RWPE2 (cell line): ENCODE data around the gene HEATR9.

ENCODE experiments used
- ATAC-seq: fragments of 200-7000 bp; cut with Tn5 transposase; 3 replicates; pipeline ENCODE4 v1.9.1; 2021; ENCODE audit warnings: low read depth
- DNase-seq: peaks from one replicate; pipeline ENCODE4 v3.0.0-alpha.2; 2020; ENCODE audit warnings: low spot score
- H3K27ac ChIP-seq: fragments of 450-650 bp; 2 replicates; pipeline ENCODE4 v1.5.1; 2017; ENCODE audit warnings: mild to moderate bottlenecking; ENCODE audit not compliant: poor library complexity, severe bottlenecking
- H3K27me3 ChIP-seq: fragments of 250-450 bp; sonication (Bioruptor Pico); 2 replicates; pipeline ENCODE4 v1.5.1; 2021; ENCODE audit warnings: mild to moderate bottlenecking, moderate library complexity; ENCODE audit not compliant: insufficient read depth, poor library complexity, severe bottlenecking
- H3K36me3 ChIP-seq: fragments of 250-450 bp; sonication (Bioruptor Pico); 2 replicates; pipeline ENCODE4 v1.5.1; 2020; ENCODE audit warnings: low read depth, mild to moderate bottlenecking, moderate library complexity
- H3K4me1 ChIP-seq: fragments of 250-450 bp; sonication (Bioruptor Pico); 2 replicates; pipeline ENCODE4 v1.5.1; 2021; ENCODE audit warnings: mild to moderate bottlenecking, moderate library complexity; ENCODE audit not compliant: insufficient read depth, poor library complexity, severe bottlenecking
- H3K4me3 ChIP-seq: fragments of 250-450 bp; sonication (Bioruptor Pico); 2 replicates; pipeline ENCODE4 v1.5.1; 2021; ENCODE audit warnings: mild to moderate bottlenecking, moderate library complexity; ENCODE audit not compliant: severe bottlenecking
- H3K9me3 ChIP-seq: fragments of 250-450 bp; sonication (Bioruptor Pico); 2 replicates; pipeline ENCODE4 v1.5.1; 2021; ENCODE audit warnings: mild to moderate bottlenecking, moderate library complexity; ENCODE audit not compliant: severe bottlenecking
- CTCF ChIP-seq: fragments of 450-650 bp; IDR thresholded peaks from one replicate; pipeline ENCODE4 v1.5.1; 2017; ENCODE audit warnings: mild to moderate bottlenecking, moderate library complexity; ENCODE audit not compliant: poor library complexity, severe bottlenecking

The HEATR9 gene

GRCh38 chr17:35844547-35844946, 24.1 kb downstream of the HEATR9 start:
- no peak overlapping the region for H3K4me3 ChIP-seq
- H3K36me3 ChIP-seq = peaks cover 96% of the 10 kb centered on the region
- DNase-seq = no peak
- H3K27me3 ChIP-seq = no peaks in the 10 kb centered on the region
- no peak overlapping the region for H3K27ac ChIP-seq
- no peaks in the 10 kb centered on the region for H3K9me3 ChIP-seq
- TF ChIP-seq CTCF = no peak
- H3K4me1 ChIP-seq = no peaks in the 10 kb centered on the region
- ATAC-seq = no peak

GRCh38 chr17:35843698-35844097, 25.0 kb downstream of the HEATR9 start:
- Histone ChIP-seq H3K27ac (no peak overlapping the region), H3K27me3 (no peaks in the 10 kb centered on the region), H3K9me3 (no peaks in the 10 kb centered on the region), H3K36me3 (peaks cover 95% of the 10 kb centered on the region), H3K4me3 (no peak overlapping the region), H3K4me1 (no peaks in the 10 kb centered on the region)
- no peak for TF ChIP-seq CTCF
- DNase-seq = no peak
- ATAC-seq = no peak

GRCh38 chr17:35842239-35842638, 26.5 kb downstream of the HEATR9 start:
- H3K36me3 ChIP-seq = peaks cover 96% of the 10 kb centered on the region
- no peak overlapping the region for H3K4me3 ChIP-seq
- no peak for TF ChIP-seq CTCF
- ATAC-seq = no peak
- no peaks in the 10 kb centered on the region for H3K9me3 ChIP-seq
- no peak for DNase-seq
- H3K27ac ChIP-seq = no peak overlapping the region
- H3K27me3 ChIP-seq = no peaks in the 10 kb centered on the region
- no peaks in the 10 kb centered on the region for H3K4me1 ChIP-seq

- H3K9me3 ChIP-seq = no peaks in the 10 kb centered on the region
- DNase-seq (no peak), ATAC-seq (no peak)
- peaks cover 97% of the 10 kb centered on the region for H3K36me3 ChIP-seq
- H3K4me3 ChIP-seq = no peak overlapping the region
- no peaks in the 10 kb centered on the region for H3K4me1 ChIP-seq
- no peak overlapping the region for H3K27ac ChIP-seq
- no peak for TF ChIP-seq CTCF
- H3K27me3 ChIP-seq = no peaks in the 10 kb centered on the region
Observed at GRCh38 chr17:35841505-35841904, 27.2 kb downstream of the HEATR9 start.

GRCh38 chr17:35841101-35841500, 27.6 kb downstream of the HEATR9 start:
- H3K27ac ChIP-seq = no peak overlapping the region
- DNase-seq = no peak
- ATAC-seq = no peak
- H3K4me3 ChIP-seq = no peak overlapping the region
- H3K9me3 ChIP-seq = no peaks in the 10 kb centered on the region
- TF ChIP-seq CTCF = no peak
- H3K27me3 ChIP-seq = no peaks in the 10 kb centered on the region
- H3K4me1 ChIP-seq = no peaks in the 10 kb centered on the region
- peaks cover 97% of the 10 kb centered on the region for H3K36me3 ChIP-seq
